GM19328 (cell line): ENCODE measurements around the gene RAP1GAP2.
"Not testable (repeated sequence)": the region's sequence is repeated elsewhere in the genome, so short reads cannot be mapped to it uniquely, and the experiment has no call there.

Source experiments
- ATAC-seq: cut with Tn5 transposase; IDR thresholded peaks from one replicate; pipeline ENCODE4 v1.9.1; 2021; ENCODE audit warnings: mild to moderate bottlenecking, moderate library complexity; ENCODE audit not compliant: unreplicated experiment

The RAP1GAP2 gene

DNA sequence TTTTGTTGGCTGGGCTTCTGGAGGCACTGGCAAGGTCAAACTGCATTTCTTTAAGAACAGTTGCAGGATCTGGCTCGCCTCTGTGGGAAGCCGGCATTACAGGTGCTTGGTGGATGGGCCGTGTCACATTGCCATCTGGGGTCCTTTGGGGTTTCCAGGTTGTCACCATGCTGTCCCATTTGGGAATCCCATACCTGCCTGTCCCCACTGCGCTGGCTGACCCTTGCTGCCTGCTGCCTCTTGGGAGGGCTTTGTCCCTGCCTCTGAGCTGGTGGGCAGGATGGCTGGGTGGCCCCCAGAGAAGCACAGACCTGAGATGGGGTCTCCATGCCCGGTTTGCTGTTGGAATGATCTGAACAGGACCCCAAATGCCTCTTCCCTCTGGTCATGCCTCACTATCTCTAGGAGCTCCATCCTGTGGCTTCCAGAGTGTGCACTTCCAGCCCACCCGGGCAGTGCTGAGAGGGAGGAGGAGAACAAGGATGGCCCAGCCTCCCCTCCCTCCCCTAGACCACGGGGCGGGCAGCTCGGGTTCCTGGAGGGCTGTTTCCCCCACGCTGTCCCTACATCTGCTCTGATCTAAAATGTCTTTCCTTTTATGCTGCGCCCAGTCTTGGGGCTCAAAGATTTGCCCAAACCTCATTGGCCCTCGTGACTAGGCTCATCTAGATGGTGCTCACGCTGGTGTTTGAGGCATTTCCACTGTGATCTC, 239.2 kb downstream of the RAP1GAP2 start:
- ATAC-seq = no peak

DNA sequence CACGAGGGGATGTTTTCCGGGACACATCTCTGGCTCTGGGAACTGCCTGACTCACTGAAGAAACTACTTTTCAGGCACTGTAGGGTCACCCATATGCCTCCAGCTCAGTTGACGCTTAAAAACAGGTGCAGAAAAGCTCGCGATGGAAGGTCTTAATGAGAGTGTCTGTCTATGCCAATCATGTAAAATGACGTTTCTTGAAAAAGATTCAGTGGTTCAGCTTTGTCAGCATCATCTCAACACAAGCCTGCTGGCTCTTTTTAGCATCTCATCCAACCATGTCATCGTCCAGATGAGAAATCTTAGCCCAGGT, 239.7 kb downstream of the RAP1GAP2 start:
- no peak for ATAC-seq

DNA sequence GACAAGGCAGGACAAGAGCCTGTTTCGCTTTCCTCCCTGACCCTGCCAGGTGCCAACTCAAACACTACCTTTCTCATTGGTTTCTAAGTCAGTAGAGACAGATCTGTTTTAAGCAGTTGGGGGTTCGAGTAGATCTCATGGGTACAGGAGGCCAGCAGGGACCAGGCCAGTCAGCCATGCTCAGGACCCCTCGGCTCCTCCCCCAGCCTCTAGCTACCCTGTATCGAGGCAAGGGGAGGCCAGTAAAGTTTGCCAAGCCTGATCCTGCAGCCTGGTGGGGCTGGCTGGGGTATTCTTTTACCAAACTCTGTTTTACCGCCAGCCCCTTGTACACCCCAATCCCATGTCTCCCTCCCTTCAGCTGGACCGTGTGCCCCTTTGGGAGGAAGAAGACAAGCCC, 240.6 kb downstream of the RAP1GAP2 start:
- no peak for ATAC-seq

DNA sequence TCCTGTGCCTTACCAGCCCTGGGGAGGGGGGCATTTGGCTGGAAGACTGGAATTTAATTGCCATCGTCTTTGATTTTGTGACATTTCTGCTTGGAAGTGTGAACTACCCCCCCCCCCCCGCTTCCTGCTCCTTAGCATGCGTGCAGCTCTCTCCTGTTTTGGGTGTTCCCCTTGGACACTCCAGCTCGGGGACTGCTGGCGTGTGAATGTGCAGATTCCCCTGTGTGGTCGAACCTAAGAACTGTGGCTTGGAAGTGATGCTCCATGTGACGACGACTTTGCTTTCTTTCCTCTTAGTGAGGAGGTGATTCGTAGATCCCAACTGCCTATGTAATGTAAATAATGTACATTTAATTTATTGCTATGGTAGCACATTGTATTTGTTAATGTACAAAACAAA, 241.0 kb downstream of the RAP1GAP2 start:
- no peak for ATAC-seq

DNA sequence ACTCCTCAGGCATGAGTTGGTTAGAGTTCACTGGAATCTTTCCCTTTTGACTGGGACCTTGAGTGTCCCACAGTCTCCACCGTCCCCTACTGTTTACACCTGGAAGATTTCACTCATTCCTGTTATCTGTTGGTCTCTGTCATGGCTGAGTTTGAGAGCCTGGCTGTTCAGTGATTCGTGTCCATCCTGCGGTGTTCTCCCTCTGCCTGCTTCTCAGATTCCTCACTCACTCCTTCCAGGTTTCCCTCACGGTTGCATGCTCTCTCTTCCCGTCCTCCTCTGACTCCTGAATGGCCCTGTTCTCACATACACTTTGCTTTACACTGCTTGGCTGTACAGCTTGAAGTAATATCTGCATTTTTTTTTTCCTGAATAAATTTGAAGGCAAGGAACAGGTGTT, 242.7 kb downstream of the RAP1GAP2 start:
- ATAC-seq = no peak

DNA sequence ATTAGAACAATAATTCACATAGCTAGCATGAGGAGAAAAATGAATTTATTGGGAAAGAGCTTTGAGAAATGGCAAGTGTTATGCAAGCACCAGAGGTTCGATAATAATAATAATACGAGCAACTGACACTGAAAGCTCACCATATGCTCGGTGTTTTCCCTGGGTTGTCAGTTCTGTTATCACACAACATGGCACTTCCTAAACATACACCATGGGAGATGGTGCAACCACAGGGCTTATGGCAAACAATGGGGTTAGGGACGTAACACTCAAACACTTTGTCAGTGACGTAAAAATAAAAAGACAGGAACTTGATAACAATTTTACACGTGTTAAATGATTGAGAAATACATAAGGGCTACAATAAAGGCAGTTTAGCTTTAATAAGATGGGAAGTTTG, 243.5 kb downstream of the RAP1GAP2 start:
- no peak for ATAC-seq

DNA sequence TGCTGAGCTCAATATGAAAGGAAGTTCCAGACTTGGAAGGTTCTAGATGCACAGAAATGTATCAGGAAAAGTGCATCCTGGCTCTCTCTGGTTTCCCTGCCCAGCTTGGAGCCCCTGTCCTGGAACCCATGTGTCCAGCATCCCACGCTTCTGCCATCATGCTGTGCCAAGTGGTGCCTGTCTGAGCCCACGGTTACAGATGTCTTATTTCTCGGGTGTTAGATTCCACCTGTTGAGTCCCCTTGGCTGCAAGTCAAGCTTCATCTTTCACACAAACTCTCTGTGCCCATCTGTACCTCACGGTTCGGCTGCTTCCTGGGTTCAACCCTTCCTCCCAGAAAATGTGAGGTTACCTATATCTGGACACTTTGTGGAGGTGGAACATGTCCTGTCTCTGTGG, 244.6 kb downstream of the RAP1GAP2 start:
- ATAC-seq = no peak

DNA sequence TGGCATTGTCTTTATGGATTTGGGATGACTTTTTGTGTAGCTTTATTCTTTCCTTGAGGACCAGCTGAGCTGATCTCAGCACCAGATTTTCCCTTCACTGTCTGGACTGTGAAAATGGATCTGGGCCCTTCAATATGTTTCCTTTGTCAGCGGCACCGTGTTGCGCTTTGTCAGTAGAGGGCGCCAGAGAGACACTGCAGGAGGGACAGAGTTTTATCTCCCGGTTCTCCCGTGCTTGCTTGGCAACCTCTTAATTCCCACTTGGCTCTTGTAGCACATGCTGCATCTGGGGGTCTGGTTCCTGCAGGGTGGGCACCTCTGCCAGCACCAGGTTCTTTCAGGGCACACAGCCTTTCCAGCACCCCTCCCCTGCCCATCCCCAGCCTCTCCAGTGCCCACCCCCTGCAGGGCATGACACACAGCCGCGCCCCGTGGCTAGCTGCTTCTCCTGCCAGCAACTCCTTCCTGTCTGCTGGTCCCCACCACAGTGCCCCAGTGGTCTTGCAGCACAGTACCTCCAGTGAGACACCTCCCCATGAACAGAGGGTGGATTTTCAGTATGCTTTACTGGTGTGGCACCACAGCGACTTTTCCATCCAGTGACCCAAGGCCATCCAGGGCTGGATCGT, 247.6 kb downstream of the RAP1GAP2 start:
- no peak for ATAC-seq

DNA sequence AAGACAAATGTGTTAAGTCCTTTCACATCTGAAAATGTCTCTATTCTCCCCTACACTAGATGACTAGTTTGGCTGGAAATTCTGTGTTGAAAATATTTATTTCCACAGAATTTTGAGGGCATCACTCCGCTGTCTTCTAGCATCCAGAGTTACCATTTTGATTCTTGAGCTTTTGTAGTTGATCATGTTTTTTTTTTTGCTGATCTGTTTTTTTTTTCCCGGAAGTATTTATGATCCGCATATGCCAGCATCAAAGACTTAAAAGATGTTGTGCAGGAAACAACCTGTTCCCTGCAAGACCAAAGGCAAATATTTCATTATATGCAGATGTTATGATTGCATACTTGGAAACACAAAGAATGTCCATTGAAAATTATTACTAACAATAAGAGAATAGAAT, 250.5 kb downstream of the RAP1GAP2 start:
- ATAC-seq = no peak

DNA sequence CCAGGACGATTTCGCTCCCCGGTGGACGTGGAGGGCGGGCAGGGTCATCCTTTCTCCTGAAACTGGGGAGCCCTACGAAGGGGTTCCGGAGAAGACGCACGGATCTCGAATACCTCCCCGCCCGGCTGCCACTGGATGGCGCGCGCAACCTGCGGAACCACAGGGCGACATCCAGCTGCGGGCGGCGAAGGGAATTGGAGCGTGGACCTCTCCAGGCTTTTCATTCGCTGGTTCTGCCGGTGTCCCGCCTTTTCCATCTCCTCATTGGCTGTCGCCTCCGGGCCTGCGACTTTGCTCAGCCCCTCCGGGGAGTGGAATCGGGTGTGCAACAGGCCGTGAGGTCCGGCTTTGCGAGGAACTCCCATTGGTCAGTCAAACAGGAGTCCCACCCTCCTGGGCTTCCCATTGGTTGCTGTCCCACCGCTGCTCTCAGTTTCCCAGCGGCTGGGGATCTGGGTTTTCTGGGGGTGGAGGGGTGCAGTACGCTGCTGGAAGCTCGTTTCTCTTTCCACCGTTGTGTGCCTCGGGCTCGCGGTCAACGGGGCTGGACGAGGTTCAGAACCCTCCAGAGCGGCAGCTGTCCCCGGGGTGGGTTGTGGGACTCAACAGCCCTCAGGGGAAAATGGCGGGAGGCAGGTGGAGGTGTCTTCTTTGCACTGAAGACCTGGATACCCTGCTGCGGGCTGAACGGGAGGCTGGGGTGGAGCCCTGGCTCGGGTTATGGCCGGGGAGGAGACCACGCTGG, 252.7 kb downstream of the RAP1GAP2 start:
- peak; percentile 92 for ATAC-seq

DNA sequence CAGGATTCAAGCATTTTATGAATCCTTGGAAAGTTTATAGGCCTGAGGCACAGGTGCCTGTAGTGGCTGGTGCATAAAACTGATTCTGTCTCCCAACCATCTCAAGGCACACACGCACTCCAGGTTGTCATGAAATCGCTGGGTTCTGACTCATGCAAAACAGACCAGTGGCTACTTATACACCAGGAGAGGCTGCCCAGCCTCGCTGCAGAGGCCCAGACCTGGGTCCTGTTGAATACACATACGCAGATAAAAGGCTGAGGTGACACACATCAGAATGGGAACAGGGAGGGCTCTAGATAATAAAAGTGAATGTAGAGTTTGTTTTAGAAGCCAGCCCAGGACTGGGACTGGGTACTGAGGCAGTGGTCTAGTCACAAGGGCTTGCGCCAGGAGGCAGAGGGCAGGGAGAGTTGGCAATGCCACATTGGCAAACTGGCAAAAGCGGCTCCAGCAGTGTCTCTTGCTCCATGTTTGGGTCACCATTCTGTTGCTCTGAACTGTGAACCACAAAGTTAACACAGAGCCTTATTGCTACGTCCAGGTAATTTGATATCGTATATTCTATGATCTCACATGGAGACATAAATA, 253.6 kb downstream of the RAP1GAP2 start:
- no peak for ATAC-seq

DNA sequence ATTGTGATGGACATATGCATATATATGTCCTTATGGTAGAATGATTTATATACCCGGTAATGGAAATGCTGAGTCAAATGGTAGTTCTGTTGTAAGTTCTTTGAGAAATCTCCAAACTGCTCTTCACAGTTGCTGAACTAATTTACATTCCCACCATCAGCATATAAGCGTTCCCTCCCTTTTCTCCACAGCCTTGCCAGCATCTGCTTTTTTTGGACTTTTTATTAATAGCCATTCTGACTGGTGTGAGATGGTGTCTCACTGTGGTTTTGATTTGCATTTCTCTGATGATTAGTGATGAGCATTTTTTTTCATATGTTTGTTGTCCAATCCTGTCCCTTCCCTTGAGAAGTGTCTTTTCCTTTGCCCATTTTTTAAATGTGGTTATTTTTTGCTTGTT, 258.6 kb downstream of the RAP1GAP2 start:
- not testable (repeated sequence) for ATAC-seq

DNA sequence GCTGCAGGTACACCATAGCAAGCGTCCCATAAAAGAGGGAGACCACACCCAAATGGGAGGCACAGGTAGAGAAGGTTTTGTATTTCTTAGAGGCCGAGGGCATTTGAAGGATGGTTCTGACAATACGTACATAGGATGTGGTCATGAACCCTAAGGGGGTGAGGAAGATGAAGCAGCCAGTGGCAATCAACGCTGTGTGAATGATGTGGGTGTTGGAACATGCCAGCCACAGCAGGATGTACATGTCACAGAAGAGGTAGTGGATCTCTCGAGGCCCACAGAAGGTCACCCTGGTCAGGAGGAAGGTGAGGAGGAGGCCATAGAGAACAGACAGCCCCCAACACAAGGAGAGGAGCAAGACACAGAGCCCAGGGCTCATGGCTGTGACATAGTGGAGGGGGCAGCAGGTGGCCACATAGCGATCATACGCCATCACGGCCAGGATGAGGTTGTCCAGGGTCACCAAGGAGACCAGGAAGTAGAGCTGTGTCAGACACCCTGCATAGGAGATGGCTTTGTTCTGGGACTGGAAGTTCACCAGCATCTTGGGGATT, 266.7 kb downstream of the RAP1GAP2 start:
- ATAC-seq = not testable (repeated sequence)

DNA sequence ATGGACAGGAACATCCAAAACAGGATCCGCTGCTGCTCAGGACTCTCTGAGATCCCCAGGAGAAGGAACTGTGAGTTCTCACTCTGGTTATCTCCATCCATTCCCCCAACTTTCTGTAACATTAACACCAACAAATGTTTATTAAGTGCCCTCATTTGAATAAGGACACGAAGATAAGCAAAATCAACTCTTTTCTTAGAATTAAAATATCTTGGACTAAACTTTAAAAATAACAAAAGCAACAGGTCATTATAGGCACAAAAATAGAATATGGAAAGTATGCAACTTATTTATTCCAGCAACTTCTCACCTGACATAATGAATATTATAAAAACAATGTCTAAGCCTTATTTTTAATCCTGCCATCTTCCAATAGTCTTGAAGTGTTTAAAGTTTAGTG, 267.3 kb downstream of the RAP1GAP2 start, which contains the start of gene OR1D5:
Gene OR1D5, minus strand, starts transcription at position 101 of the 400 bp plus-strand sequence. Its CDS starts 0 bp downstream, at position 101.
- not testable (repeated sequence) for ATAC-seq

DNA sequence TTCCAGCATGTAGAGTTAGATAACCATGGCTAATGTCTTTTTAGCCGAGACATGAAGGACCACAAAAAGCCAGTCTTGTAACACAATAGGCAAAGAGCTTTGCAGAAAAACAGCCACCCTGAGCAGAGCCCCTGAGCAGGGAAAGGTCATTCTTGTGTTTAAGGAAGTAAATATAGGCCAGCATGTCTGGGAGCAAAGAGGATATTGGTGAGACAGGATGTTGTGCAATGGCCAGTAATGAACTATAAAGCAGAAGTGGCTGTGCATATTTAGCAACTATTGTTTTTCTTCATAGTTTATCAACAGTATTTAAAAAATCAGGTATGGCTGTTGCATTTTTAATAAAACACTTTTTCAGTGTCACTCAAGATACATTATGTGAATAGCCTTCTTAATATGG, 269.0 kb downstream of the RAP1GAP2 start:
- not testable (repeated sequence) for ATAC-seq

DNA sequence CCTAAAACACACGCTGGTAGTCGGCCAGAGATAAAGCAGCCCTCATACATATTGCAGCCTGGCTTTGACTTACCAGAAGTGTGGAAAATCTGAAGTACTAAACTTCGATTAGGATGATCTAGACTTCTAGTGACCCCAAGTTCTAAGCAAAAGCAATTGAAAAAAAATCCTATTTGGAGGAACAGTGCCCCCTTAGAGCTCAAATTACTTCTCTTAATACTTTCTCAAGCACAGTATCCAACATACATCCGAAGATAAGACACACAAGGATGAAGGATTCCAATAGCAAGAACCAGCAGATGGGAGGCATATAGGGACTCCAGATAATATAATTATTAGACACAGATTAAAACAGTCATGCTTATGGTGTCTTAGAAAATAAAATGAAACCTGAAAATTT, 277.6 kb downstream of the RAP1GAP2 start:
- ATAC-seq = not testable (repeated sequence)
